Renal cortical epithelial cell (primary cell): Measurements from ENCODE around the gene FAM25A. TPM values are rescaled to one million over a fixed set of nuclear protein-coding genes. Genes with fewer than 3 reads are reported as not detected.
A peak's percentile ranks its signal among the peaks of the same experiment; 100 is the strongest.

Experiments
- DNase-seq: peaks from one replicate; pipeline ENCODE4 v3.0.0-alpha.2; 2011; ENCODE audit warnings: low read depth
- total RNA-seq: library from RNA; depleted of rRNA; stranded (reverse); fragments of >200 nt; gene quantifications from 2 replicates; pipeline ENCODE4 v1.2.3, GENCODE V29; 2014

FAM25A gene
- total RNA-seq, 1 donor from 2014 or later = not detected

DNA sequence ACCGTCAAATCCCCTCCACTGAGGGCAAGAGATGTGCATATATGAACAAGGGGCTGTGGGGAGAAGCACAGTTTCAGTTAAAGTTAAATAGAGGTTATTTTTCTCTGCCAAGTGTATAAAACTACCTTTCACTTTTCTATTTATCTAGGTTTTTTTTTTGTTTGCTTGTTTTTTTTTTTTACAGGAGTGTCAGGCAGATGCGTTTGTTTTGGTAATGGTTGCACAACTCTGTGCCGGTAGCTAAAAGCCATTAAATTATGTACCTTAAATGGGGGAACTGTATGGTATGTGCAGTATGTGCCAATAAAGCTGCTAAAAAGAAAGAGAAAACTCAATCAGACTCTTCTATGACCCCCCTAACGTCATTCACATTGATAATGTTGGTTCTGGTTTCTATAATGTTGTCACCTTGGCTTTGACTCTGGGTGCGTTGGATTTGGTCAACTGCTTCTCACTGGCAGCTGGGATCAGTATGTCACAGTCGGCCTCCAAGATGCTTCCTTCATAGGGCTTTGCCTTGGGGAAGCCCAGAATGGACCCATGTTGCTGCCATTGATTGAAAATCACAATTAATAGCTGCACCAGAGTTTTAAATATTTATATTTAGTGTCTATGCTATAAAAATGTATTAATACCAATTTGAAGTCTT lies 40.3 kb downstream of the FAM25A start:
- DNase-seq = no peak

DNA sequence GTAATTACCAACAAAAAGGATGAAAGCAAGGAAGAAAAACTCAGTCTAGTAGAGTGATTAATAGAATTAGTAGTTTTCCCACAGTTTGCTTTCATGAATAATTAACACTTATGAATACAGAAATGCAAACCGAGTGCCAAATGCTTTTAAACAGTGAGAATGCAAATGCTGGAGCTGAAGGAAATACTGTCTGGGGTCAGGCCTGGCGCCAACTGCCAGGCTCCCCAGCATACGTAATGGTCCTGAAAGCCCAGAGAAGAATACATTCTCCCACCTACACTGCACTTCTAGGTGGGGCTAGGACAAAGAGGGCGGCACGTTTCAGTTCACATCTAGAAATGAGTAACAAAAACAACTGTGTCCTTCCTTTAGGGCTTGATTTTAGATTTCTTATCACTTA lies 44.6 kb downstream of the FAM25A start:
- peak; percentile 57 for DNase-seq

DNA sequence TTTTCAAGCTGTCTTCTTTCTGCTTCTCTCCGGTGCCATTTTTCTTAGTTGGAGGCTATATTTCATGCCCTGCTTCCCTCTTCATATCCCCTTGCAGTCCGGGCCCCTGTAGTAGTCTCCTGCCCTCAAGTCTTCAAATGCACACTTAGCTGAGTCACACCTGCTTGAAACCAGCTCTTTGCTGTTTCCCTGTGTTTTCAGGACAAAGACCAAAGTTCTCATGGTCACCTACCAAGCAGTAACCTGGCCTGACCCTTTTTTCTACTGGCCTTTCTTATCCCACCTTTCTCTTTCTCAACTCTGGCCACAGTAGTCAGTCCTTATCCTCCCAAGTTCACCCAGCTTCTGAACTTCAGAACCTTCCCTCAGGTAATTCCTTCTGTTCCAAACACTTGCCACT lies 46.1 kb downstream of the FAM25A start:
- DNase-seq = peak; percentile 36

DNA sequence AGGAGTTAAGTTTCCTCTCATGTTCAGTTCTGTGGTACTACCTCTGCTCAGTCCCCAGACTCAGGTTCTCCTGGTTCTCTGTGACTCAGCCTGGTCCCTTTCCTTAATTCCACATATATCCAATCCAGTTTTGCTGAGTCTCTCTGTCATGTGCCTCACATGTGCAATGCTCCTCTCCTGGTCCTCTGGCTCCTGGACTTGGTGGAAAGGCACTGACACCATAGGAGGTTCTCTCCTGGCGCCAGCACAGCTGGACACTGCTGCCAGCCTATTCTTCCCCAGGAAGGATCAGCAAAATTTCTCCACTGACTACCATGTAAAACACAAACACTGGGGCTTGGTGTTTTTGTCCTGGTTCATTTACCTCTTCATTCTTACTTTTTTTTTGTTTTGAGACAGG lies 46.8 kb downstream of the FAM25A start:
- DNase-seq = no peak

DNA sequence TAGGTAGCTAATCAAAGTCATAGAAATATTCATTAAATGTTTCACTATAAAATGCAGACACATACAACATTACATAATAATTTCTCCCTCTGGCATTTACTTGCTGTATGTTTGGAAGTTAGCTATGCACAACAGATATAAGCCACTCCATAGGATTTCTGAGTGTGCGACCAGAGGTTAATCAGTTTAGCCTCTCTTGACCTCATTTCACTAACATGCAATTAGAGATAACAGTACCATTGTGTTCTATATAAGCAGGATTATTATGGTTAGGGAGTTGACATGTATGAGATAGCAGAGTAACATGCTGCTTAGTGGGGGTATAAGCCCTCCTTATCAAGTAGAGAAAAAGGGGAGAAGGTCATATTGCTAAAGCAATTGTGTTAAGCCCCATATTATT lies 48.2 kb downstream of the FAM25A start:
- DNase-seq = no peak

DNA sequence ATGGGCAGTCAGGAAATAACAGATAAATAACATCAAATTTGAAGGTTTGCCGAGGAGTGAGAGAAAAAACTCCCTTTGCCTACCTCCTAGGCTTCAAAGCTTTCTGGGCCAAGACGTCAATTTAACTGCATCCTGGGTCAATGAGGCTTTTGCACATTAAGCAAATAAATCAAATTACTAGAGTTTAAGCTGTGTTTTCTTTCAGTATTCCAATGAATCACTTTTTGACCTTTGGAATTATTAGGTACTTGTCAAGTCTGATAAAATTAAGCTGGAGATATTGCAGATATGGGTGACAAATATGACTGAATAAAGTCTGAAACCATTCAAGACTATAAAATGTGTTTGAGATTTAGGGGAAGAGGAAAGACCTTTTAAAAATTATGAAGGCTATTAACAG lies 52.4 kb downstream of the FAM25A start:
- no peak for DNase-seq

Other genes starting within 250 kb of the FAM25A start
- 0.55 and 3.6 TPM in 2 replicates for gene MMRN2, start 62.7 kb upstream of the FAM25A start, total RNA-seq
- gene SNCG, start 61.7 kb upstream of the FAM25A start, total RNA-seq = 0.85 and 5.2 TPM in 2 replicates
- 49.3 TPM in 1 of 2 replicates, not detected in the other for gene ADIRF, start 51.8 kb upstream of the FAM25A start, total RNA-seq
- gene GLUD1, start 74.5 kb downstream of the FAM25A start, total RNA-seq = 243 and 344 TPM in 2 replicates
- gene SHLD2, start 74.9 kb downstream of the FAM25A start, total RNA-seq = 38.3 and 50.2 TPM in 2 replicates
- gene NUTM2A, start 205.2 kb downstream of the FAM25A start, total RNA-seq = 0.35 and 1.5 TPM in 2 replicates